GM19328 (cell line): ENCODE measurements around the gene CCL20.
"Not testable (repeated sequence)": the region's sequence is repeated elsewhere in the genome, so short reads cannot be mapped to it uniquely, and the experiment has no call there.

Experiments
- ATAC-seq: cut with Tn5 transposase; IDR thresholded peaks from one replicate; pipeline ENCODE4 v1.9.1; 2021; ENCODE audit warnings: mild to moderate bottlenecking, moderate library complexity; ENCODE audit not compliant: unreplicated experiment

CCL20 gene

DNA sequence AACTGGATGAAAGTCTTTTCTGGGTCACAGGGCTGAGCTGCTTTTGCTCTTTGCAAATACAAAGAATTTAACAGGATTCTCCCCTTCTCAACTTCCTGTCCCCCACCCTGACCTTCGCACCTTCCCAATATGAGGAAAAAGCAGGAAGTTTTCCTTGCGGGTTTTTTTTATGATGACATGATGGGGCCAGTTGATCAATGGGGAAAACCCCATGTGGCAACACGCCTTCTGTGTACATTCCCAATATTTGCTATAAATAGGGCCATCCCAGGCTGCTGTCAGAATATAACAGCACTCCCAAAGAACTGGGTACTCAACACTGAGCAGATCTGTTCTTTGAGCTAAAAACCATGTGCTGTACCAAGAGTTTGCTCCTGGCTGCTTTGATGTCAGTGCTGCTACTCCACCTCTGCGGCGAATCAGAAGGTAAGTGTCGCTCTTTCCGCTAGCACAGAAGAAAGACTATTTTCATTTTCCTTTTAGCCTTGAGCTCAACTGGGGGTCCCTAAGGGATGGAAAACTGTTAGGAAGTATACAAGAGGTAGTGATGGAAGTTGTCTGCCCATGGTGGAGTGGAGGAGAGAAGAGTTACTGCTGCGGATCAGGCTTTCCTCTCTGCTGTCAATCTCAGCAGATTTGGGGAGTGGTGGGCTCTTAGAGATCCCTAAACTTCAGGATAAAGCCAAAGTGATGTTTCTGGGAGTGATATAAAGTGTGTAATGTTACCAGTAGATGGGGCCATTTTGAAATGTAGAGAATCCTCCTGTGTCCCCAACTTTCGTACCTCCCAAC, at the start of gene CCL20:
Gene CCL20 (plus strand): TSS at position 281 of the 792 bp plus-strand sequence. CDS start 70 bp downstream, at position 351.
- ATAC-seq = no peak

- no peak for ATAC-seq
Measured at GRCh38 chr2:227765788-227766372, 47.8 kb upstream of the CCL20 start.

GRCh38 chr2:227766373-227766883, 47.2 kb upstream of the CCL20 start:
- ATAC-seq = peak; percentile 97

DNA sequence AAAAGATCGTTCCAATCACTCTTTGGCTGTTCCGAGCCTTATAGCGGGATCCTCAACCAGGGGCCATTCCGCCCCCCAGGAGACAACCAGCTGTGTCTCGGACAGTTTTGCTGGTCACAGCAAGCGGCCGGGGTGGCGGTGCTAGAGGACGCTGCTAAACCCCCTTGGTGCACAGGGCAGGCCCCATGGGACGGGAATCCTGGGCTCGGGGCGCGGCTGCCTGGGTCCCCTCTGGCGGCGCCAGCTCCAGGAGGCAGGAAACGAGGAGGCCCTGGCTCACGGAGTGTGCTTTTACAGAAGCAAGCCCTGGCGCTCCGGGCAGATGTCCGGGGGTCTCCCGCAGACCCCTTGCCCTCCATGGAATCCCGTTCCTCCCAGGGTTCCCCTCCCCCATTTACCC, 45.8 kb upstream of the CCL20 start:
- no peak for ATAC-seq

DNA sequence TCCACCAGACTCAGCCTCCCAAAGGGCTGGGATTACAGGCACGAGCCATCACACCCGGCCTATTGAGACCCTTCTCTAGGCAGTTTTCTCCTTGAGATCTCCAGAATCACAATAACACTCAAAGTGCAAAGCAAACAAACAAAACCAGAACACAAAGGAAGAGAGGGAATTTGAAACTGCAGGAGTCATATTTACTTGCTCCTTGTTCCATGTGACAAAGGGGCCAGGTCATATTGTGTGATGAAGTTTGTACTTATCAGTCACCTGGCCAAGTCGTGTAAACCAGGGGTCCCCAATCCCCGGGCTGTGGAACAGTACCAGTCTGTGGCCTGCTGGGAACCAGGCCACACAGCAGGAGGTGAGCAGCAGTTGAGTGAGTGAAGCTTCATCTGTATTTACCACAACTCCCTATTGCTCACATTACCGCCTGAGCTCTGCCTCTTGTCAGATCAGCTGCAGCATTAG, 41.4 kb upstream of the CCL20 start:
- no peak for ATAC-seq

DNA sequence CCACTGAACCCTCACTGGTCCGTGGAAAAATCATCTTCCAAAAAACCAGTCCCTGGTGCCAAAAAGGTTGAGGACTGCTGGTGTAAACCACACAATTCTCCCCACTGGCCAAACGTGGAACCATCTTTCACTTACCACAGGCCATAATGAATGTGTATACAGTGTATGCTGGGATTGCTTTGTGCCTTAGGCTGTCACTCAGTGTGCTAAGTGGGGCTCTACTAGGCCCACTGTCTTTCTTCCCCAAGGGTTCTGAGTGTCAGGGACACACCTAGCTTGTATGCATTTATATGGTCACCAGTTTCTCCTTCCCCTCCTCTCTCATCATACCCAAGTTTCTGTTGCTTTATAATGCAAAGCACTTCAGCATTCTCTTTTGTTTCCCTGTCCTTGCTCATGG, 40.7 kb upstream of the CCL20 start:
- ATAC-seq = no peak

DNA sequence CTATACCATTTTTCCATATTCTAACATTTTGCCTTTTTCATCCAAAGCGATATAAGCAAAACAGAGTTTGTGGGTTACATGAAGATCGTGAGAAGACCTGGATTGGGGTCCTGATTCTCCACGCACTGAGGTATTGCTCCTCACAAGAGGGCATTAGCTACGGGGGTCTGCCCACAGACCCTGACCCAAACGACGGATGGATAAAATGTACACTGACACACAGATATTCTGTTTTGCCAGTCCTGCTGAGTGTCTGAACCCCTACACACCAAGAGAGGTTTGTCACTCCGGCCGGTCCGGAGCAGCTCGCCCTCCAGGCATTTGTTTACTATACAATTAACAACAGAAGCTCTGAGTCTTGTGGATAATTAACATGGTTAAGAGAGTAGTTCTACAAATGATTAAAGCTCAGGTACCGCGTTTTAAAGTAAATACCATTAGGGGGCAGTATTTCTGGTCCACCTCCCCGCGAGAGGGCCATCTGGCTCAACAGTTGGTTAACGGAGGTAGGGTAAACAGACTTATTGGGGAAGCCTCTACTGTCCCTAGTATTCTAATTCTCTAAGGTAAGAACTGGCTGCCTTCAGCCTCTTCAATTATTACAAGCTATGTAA, 39.5 kb upstream of the CCL20 start:
- no peak for ATAC-seq

GRCh38 chr2:227774895-227775842, 38.5 kb upstream of the CCL20 start:
- no peak for ATAC-seq

DNA sequence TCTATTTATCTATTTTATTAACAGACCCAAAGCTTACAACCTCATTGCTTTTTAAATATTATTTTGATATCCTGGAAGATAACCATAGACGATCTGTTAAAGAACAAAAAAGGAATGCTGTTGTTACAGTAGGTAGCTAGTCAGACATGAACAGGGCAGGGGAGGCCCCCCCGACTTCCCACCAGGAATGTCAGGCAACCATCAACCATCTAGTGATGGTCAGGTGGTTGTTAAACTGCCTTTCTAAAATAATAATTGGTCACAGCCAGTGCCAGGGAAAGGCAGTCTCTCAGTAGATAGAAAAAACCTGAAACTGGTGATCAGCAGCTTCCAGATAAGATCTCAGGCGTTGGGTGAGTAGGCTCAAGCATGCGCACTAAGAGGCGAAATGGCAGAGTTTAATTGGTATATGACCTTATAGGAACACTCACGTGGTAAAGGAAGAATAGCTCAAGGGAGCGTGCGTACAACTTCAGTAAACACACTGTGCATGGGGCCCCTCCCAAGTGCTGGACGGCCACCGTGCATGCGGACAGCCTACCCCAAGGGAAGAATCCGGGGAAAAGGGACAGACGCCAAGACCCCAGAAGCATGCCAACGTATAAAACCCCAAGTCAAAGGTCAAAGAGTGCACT, 32.5 kb upstream of the CCL20 start:
- ATAC-seq = no peak

DNA sequence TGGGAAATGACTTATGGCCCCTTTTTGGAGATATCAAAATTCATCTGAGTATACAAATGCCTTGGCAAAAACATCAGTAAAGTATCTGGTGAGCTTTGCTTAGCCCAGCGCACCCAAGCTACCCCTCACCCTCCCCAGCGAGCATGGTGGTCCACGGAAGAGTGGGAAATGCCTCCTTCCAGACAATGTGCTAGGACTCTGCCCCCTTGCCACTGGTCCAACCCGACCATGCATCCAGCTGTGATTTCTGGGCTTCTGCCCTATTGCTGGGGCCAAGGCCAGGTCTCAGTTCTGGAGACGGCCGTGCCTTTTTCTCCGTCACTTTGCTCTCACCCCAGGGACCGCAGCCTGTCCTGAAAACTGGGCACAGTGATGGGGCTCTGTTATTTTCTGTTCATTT, 31.8 kb upstream of the CCL20 start:
- ATAC-seq = no peak

DNA sequence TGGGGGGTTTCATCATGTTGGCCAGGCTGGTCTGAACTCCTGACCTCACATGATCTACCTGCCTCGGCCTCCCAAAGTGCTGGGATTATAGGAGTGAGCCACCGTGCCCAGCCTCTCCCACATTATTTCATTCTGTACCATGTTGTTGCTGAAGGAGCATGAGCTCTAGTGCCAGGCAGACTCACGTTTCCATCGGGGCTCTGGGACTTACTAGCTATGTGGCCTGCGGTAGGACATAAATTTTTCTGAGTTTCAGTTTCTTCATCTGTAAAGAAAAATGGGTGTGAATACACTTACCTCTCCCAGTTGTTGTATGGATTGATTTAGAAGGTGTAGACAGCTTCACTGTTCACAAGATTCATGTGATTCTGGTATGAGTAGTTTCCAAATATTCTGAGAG, 30.8 kb upstream of the CCL20 start:
- peak; percentile 33 for ATAC-seq

GRCh38 chr2:227783404-227784138, 30.1 kb upstream of the CCL20 start:
- ATAC-seq = peak; percentile 96

DNA sequence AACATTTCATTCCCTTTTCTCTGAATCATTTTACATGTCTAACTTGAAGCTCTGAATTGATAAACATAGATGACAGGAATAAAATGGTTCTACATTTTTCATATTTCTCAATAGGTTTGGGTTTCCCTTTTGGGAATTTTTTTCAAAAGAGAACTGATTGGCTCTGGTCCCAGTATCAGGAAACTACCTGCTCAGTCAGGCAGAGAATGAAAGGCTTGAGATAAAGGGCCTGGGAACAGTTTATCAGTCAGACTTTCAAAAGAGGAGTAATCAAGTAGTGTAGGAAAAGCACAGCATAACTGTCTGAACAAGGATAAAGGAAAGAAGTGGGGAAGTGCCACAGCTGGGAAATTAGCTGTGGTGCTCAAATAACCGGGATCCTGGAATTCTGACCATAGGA, 28.3 kb upstream of the CCL20 start:
- ATAC-seq = no peak

DNA sequence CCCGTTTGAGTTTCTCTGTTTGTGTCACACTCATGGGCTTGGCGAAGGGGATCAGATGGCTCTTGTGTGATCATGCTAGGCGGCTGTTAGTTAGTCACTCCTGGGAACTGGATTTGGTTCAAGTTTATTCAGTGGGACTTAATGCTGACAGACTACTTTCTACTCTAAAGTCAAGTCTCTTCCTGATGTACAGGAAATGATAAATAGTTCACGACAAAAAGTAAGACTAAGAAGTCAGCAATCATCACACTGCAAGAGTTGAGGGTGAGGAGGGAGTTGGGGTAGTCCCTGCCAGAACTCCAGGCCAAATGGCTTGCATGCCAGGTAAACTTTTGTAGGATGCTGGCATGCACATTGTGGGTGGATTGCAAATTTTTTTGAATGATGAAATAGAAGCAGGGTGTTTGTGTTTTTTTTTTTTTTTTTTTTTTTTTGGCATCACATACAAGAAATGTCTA, 25.1 kb upstream of the CCL20 start:
- no peak for ATAC-seq

DNA sequence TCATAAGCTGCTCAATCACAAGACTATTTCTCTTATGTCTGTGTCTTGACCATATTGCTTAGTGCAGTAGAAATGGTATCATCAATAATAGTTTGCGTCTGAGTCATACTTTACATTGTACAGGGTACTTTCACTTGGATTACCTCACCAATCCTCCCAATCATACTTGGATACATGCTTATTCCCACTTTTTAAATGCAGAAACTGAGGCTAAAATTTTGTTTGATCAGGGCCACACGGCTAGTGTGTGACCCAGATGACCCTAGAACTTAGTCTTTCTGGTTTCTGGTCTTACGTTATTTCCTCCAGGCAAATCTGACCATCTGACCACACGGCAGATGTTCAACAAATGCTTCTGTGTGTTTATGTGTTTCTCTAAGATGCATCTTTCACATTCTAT, 23.8 kb upstream of the CCL20 start:
- ATAC-seq = no peak

DNA sequence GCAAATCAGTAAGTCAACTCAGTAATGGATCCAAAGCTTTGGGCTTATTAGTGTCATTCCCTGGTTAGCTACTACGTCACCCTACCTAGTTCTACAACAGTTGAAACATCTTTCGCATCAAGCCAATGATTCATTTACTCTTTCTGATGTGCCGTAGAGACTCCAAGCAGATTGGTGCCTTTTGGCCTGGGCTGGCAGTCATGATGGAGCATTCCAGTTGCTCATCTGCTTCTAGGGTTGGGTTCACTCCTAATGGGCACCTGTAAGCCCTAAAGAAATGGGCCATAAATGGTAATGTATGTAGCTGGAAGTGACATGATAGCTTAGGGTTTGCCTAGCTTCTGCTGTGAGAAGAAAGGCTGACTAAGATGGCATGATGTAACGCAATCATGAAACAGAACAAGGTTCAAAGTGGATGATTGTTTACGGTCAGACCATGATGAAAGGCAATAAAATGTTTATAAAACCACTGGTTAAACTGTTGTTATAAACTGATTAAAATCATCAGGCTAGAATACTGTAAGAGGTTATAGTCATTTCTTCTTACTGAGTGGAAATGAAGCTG, 20.4 kb upstream of the CCL20 start:
- no peak for ATAC-seq

DNA sequence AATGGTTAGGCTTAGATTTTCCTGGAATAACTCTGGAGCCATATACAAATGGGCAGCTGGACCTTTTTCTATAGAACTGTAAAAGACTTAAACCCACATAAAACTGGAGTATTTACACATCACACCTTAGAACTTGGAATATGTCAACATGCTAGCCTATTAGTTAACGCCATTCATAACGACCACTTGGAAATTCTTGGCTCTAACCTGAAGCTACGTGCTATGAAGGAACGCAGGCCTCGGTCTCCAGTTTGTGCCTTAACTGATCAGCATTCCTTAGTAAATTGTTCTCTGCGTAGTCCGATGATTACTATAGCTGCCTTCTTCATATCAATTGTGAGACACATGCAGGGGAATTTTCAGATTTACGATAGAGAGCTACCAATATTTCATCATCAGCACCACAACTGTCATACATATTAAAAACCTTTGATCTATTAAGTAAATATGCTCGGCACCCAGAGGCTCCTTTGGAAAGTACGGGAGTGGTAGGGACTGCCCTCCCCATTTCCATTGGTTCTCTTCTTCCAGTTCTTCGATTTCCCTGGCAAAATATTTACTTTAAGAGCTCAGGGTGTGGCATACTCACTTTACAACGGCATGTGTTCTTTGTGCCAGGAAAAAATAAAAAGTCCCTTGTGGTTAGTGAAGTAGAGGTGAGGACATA, 17.5 kb upstream of the CCL20 start:
- no peak for ATAC-seq

GRCh38 chr2:227796768-227797167, 16.9 kb upstream of the CCL20 start:
- not testable (repeated sequence) for ATAC-seq

DNA sequence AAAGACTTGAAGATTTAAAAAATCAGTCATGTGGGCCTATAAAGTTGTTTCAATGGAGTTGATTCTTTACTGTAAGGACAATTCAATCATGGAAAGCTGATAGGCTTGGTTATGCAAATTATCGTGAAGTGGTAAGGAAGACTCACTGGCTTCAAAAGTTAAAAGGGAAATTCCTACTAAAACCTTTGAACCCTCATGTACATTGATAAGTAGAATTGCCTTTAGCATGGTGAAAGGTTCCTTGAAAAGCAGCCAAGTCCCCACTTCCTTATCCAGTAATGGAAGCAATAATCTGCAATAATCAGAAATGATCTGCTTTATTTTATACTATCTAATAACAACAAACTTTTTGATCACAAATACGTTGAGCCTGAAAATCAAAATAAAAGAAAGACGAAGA, 14.4 kb upstream of the CCL20 start:
- no peak for ATAC-seq
